HAP-1 (cell line): ENCODE measurements around the gene POLR2L.

Experiments used
- DNase-seq, 2 experiments: peaks; one replicate each; pipeline ENCODE4 v3.0.0-alpha.2; 2016 to 2020; ENCODE audit warnings: low spot score in 2 of 2
- H3K27me3 ChIP-seq: fragments of 250-450 bp; sonication (Bioruptor Pico); 2 replicates; pipeline ENCODE4 v1.5.1; 2020; ENCODE audit warnings: low read depth, mild to moderate bottlenecking, moderate library complexity
- H3K36me3 ChIP-seq: fragments of 250-450 bp; sonication (Bioruptor Pico); replicated peaks from 2 replicates; pipeline ENCODE4 v1.5.1; 2020; ENCODE audit warnings: mild to moderate bottlenecking
- H3K4me1 ChIP-seq: fragments of 250-450 bp; sonication (Bioruptor Pico); 2 replicates; pipeline ENCODE4 v1.5.1; 2020; ENCODE audit warnings: mild to moderate bottlenecking
- H3K4me3 ChIP-seq: fragments of 250-450 bp; sonication (Bioruptor Pico); 2 replicates; pipeline ENCODE4 v1.5.1; 2020; ENCODE audit warnings: mild to moderate bottlenecking, moderate library complexity
- H3K9me3 ChIP-seq: fragments of 250-450 bp; sonication (Bioruptor Pico); 2 replicates; pipeline ENCODE4 v1.5.1; 2020; ENCODE audit warnings: mild to moderate bottlenecking, moderate library complexity
- in situ Hi-C: fragments of 300-500 bp; cut with MboI; formaldehyde crosslinking; loops from 3 replicates; pipeline ENCODE4 v1.14.3; 2020; ENCODE audit warnings: low sequenced_read_pairs, inconsistent platforms, mixed read lengths

Gene POLR2L

DNA sequence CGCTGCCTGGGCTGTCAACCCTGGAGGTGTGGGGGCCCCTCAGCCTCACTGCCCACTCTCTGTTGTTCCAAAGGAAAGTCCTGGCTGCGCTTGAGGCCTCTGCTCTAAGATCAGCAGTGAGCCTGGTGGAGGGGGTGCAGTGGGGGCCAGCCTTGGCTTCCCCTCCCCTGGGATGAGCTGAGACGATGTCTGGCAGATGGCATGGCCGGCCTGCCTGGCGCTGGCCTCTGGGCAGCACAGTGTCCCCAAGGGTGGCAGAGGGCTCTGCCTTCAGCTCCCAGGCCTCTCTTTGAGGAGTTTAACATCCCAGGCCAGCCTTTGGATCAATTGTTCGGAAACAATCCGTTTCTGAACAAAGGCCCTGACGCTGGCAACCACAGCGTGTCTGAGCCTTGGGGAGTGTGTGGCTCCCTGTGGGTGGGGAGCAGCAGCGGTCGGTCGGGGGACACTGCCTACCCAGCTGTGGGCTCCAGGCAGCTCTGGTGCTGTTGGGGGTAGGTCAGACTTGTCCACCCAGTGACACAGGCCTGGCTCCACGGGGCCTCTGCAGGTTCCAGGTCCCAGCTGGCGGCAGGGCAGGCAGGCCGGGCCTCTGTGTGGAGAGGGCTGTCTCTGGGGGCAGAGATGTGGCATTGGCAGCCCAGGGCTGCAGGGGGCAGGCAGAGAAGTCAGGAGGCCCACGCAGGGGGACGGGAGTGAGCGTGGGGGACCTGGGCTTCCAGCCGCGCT is 12.4 kb upstream of the POLR2L start:
- Histone ChIP-seq H3K36me3 (no peaks in the 10 kb centered on the region), H3K4me3 (no peak overlapping the region), H3K4me1 (no peaks in the 10 kb centered on the region), H3K27me3 (no peaks in the 10 kb centered on the region), H3K9me3 (no peaks in the 10 kb centered on the region)
- in situ Hi-C loops: loop anchor here (10.0 kb wide), 1 partner anchor 200 kb away; no protein-coding TSS in a partner anchor
- no peak for DNase-seq

DNA sequence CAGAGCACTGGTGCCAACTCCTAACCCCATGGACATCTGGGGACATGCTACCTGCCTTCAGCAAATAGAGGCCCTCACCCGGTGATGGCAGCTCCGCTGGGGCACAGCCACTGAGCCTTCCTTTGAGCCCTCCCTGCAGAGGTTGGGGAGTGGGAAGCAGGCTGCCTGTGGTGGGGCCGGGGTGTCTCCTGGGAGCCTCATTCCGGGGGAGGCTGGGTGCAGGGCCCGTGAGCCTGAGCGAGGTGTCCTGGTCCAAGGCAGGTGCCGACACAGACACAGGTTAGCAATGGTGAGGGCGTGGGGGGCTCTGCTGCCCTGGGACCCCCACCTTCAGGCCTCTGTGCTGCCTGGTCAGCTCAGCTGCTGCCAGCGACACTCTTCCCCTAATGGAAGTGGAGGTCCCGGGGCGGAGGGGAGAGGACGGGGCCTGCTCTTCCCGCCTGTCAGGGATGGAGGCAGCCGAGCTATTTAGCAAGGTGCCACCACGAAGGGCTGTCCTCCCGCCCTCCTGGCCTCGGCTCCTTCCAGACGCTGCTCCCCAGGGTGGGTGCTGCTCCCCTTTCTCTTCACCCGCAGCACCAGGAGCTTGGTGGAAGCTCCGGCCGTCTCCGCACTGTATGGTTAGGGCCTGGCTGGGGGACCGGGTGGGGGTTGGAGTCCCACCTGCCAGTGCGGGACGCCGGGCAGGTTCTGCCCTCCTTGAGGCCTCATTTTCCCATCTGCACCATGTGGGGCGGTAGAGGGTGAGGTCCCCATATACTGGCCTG is 11.5 kb upstream of the POLR2L start:
- H3K4me1 ChIP-seq: no peaks in the 10 kb centered on the region
- no peaks in the 10 kb centered on the region for H3K27me3 ChIP-seq
- H3K9me3 ChIP-seq: no peaks in the 10 kb centered on the region
- no peak overlapping the region for H3K4me3 ChIP-seq
- no peak for DNase-seq
- H3K36me3 ChIP-seq: no peaks in the 10 kb centered on the region
- in situ Hi-C loops: loop anchor here (10.0 kb wide), 1 partner anchor 201 kb away; no protein-coding TSS in a partner anchor

DNA sequence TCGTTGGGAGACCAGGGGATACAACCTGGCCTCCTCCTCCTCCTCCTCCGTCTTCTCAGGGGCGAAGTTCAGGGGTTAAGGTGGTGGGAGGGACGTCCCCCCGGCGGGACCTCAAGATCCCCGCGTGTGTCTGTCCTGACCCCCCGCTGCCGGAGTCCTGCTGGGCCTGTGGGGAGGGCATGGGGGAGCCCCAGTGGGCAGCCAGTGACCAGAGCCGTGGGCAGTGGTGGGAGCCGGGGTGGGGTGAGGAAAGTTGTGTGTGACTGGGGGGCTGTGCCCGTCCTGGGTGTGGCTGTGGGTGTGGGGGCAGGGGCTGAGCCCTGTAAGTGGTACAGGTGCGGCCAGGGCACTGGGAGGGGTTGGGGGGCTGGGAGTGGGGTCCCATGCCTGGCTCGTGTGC is 10.4 kb upstream of the POLR2L start:
- H3K9me3 ChIP-seq: no peaks in the 10 kb centered on the region
- no peak overlapping the region for H3K4me3 ChIP-seq
- no peaks in the 10 kb centered on the region for H3K4me1 ChIP-seq
- no peak for DNase-seq
- 0 out of 2 replicates have a peak, but pooled peaks cover 3% of the 10 kb centered on the region for H3K36me3 ChIP-seq
- H3K27me3 ChIP-seq: no peaks in the 10 kb centered on the region
- in situ Hi-C loops: loop anchor here (10.0 kb wide), 1 partner anchor 202 kb away; no protein-coding TSS in a partner anchor

DNA sequence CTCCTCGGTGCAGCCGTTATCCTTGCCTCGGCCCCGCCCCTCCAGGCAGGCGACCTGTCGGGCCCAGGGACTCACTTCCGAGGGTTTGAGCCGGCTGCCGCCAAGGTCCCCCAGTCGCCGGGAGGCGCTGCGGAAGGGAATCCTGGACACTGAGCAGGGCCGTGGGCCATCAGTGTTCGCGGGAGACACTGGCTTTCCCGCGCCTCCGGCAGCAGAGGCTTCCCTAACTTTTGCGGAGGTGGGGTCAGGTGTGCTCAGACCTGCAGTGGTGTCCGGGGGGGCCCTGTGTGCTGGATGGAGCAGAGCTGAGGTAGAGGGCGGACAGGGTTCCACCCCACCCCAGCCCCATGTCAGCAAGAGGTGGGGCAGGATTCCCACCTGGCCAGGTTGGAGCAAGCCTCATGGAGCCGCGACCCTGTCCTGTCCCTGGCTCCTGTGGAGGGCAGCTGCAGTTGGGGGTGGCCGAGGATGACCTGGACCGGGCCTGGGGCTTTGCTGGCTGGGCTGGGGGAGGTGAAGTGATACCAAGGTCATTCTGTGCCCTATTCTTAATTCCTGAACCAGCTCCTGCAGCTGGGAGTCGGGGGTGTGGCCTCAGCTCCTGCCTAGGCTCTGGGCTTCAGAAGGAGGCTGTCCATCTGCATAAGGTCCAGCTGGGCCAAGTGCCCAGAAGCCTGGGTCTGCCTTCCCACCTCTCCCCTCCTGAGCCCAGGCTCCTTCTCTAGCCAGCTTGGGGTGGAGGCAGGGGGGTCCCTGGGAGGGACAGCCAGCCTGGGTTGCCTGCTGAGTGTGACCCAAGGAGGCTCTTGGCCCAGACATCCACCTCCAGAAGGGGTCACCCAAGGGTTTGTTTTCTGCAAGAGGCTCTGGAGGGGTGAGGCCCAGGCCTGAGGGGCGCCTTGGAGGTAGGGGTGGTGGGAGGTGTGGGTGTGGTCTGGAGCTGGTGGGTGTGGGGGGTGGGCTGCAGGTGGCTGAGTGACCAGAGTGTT is 8.7 kb upstream of the POLR2L start:
- in situ Hi-C loops: loop anchor here (10.0 kb wide), 1 partner anchor 204 kb away; no protein-coding TSS in a partner anchor
- Histone ChIP-seq H3K4me3 (no peak overlapping the region), H3K27me3 (no peaks in the 10 kb centered on the region), H3K36me3 (0 out of 2 replicates have a peak, but pooled peaks cover 3% of the 10 kb centered on the region), H3K4me1 (no peaks in the 10 kb centered on the region), H3K9me3 (no peaks in the 10 kb centered on the region)
- no peak for DNase-seq

DNA sequence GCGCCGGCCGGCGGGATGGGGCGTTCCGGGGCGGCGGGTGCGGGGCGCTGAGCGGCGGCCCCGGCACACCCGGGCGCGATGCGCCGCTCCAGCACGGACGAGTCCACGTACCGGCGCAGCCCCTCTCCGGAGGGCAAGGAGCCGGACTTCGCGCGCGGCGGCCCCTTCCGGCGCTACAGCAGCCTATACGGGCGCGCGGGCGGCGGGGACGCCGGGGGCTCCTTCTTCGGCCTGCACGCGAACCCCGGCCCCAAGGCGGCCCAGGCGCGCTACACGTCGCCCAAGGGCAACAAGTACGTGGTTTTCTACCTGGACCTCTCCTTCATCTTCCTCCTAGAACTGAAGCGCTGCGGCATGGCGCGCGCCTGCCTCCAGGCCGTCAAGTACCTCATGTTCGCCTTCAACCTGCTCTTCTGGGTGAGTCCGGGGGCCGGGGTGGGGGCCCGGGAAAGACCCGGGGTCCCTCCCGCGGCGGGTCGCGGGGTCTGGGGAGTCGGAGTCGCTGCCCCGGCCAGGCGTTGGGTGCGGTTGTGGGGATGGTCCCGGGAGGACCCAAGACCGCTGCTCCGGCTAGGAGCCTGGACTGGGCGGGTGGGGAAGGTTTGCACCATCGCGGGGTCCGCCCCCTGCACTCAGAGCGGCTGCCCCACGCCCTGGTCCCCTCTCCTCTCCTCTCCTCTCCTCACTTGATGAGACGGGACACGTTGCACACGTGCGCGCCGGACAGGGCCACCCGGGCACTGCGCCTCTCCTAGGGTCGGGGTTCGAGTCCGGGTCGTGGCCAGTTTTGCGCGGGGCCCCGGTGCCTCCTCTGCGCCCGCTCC is 7.8 kb upstream of the POLR2L start:
- DNase-seq: no peak
- Histone ChIP-seq H3K9me3 (no peaks in the 10 kb centered on the region), H3K4me3 (no peak overlapping the region), H3K4me1 (no peaks in the 10 kb centered on the region), H3K27me3 (no peaks in the 10 kb centered on the region), H3K36me3 (0 out of 2 replicates have a peak, but pooled peaks cover 3% of the 10 kb centered on the region)
- in situ Hi-C loops: loop anchor here (10.0 kb wide), 1 partner anchor 205 kb away; no protein-coding TSS in a partner anchor

DNA sequence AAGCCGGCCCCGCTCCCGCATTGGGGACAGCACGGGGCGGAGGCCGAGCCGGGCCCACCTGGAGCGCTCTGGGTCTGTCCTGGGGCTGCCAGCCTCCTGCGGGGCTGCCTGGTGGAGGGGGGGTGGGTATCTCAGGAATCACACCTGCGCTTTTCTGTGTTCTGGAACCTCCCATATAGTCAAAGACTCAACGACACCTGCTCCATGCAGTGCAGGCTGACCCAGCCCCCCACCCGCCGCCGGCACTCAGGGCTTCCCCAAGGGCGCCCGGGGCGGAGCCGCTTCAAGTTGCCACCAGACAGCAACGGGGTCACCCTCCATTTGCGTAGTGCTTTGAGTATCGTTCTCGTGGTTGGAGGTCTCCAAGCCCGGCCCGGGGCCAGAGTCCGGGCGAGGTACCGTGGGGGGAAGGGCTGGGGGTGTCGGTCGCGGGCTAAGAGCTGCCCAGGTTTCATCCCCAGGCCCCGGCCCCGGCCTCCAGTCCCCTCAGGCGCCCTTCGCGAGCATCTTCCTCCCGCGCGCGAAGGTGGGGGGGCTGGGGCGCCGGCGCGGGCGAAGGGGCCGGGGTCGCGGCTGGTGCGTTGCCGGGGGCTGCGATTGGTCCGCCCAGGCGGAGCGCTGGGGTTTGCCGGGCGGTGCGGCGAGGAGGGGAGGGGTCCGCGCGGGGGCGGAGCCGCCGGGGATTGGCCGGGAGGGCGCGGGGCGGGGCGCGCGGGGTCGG is 6.9 kb upstream of the POLR2L start:
- peaks cover 4% of the 10 kb centered on the region for H3K4me1 ChIP-seq
- 0 out of 2 replicates have a peak, but pooled peaks cover 3% of the 10 kb centered on the region for H3K36me3 ChIP-seq
- no peaks in the 10 kb centered on the region for H3K27me3 ChIP-seq
- no peak overlapping the region for H3K4me3 ChIP-seq
- in situ Hi-C loops: no loop called here
- DNase-seq: no peak
- no peaks in the 10 kb centered on the region for H3K9me3 ChIP-seq

DNA sequence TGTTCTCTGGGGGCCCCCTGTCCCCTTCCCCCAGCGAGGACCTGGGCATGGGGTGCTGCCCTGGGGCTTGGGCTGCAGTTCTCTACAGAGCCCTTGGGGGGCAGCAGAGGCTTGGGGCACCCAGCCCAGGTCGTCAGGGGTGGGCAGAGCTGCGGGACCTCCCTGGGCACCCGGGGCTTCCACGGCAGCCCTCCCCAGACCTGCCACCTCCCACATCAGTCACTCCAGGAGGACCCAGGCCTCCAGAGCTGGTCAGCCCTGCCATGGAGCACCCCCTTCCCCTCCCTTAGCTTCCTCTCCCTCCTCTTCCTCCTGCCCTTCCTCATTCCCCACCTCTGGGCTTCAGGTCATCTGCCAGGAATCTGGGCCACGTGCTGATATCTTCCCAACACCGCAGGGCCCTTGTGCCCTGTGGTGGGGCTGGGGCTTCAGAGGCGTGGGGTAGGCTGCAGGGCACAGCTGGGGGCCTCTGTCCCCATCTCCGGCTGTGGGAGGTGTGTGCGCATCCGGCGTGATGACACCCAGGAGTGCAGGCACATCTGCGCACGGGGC is 6.1 kb upstream of the POLR2L start:
- 0 out of 2 replicates have a peak, but pooled peaks cover 3% of the 10 kb centered on the region for H3K36me3 ChIP-seq
- H3K9me3 ChIP-seq: no peaks in the 10 kb centered on the region
- in situ Hi-C loops: no loop called here
- peaks cover 6% of the 10 kb centered on the region for H3K4me1 ChIP-seq
- DNase-seq: peak in 1 of 2 experiments; percentile 70
- H3K4me3 ChIP-seq: no peak overlapping the region
- H3K27me3 ChIP-seq: no peaks in the 10 kb centered on the region

DNA sequence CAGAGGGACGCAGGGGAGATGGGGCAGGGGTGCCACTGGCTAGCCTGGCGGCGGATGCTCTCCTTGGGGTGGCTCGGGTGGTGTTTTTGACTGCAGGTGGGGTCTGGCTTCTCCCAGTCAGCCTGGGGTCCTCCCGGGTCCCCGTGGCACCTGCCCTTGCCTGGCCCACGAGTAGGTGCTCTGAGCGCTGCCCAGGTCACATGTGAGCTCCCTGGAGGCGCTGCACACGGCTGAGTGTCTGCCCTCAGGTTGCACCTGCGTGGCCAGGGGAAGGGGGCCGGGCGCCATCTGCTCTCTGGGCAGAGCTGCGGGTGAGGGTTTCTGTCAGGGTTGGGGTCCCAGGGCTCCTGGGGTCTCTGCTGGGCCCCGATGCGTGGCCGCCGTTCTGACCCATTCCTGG is 5.5 kb upstream of the POLR2L start:
- Histone ChIP-seq H3K4me1 (peaks cover 6% of the 10 kb centered on the region), H3K4me3 (no peak overlapping the region), H3K9me3 (no peaks in the 10 kb centered on the region), H3K27me3 (no peaks in the 10 kb centered on the region), H3K36me3 (0 out of 2 replicates have a peak, but pooled peaks cover 3% of the 10 kb centered on the region)
- in situ Hi-C loops: no loop called here
- no peak for DNase-seq

DNA sequence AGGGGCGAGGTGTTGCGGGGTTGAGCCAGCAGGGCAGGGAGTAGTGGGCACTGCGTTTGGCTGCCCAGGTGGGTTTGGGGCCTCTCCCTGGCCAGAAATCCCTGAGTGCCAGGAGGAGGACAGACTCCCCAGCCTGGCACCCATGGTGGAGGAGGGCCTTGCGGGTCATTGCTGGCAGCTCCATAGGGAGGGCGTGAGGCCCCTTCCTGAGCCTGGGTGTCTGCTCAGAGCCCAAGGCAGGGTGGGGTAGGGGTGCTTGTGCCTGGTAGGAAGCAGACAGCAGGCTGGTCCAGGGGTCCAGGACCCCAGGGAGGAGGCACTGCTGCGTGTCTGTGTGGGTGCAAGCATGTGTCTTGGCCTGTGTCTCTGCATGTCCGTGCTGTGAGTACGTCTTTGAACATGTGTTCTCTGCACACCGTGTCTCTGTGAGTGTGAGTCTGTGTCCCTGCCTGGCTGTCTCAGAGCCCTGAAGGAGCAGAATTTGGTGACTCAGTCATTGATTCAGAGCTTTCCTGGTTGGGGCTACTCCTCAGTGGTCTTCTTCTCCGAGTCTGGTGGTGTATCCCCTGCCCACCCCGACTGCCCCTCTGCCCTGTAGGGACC is 4.3 kb upstream of the POLR2L start:
- in situ Hi-C loops: no loop called here
- H3K4me1 ChIP-seq: peaks cover 6% of the 10 kb centered on the region
- no peaks in the 10 kb centered on the region for H3K9me3 ChIP-seq
- H3K4me3 ChIP-seq: no peak overlapping the region
- peaks cover 9% of the 10 kb centered on the region for H3K36me3 ChIP-seq
- no peak for DNase-seq
- H3K27me3 ChIP-seq: no peaks in the 10 kb centered on the region

DNA sequence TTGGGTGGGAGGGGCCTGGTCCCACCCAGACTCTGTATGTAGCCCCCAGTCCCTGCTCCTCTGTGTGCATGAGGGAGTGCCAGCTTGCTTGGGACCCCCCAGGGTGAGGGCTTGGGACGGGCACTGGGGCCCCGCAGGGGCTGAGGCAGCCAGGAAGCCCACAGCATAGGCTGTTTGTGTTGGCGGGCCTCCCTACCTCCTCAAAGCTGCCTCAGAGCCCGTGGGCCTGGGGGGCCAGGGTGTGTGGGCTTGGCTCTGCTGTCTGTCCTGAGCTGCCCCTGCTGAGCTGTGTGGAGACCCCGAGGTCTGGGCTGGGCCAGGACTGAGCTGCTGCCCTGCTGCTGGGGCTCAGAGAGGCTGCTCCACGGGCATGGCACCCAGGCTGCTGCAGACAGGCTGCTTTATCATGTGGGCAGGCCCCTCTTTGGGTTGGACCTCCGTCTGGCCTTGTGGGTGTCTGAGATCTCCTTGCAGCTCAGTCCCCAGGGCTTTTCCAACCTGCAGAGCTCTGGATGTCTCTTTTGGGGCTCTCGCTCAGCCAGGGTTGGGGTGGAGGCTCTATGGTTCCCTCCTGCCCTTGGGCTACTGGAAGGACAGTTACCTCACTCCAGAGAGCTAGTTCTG is 3.7 kb upstream of the POLR2L start:
- DNase-seq: no peak
- no peak overlapping the region for H3K4me3 ChIP-seq
- H3K27me3 ChIP-seq: no peaks in the 10 kb centered on the region
- H3K9me3 ChIP-seq: no peaks in the 10 kb centered on the region
- peaks cover 11% of the 10 kb centered on the region for H3K4me1 ChIP-seq
- peaks cover 14% of the 10 kb centered on the region for H3K36me3 ChIP-seq
- in situ Hi-C loops: no loop called here
